Calu3 (cell line): ENCODE measurements around the gene CDC14A. TPM values are rescaled to one million over a fixed set of nuclear protein-coding genes. Genes with fewer than 3 reads are reported as not detected.

ENCODE experiments used
- BruUV-seq: library from RNA; stranded (reverse); fragments of 400-500 nt; replicated peaks from 2 replicates; lab custom pipeline; 2021; lab: Mats Ljungman, UMichigan
- CTCF ChIA-PET: fragments of 300-600 bp; sonication (Branson Sonifier 250); formaldehyde crosslinking; loops from one replicate; lab custom pipeline; 2022; ENCODE audit warnings: antibody characterized with exemption; lab: Charles Lee
- DNase-seq: peaks from one replicate; pipeline ENCODE4 v3.0.0; 2022
- H3K27ac Mint-ChIP-seq: one replicate; pipeline ENCODE4 v1.8.0; 2022; ENCODE audit warnings: mixed read lengths; ENCODE audit not compliant: unreplicated experiment
- H3K27me3 Mint-ChIP-seq: one replicate; pipeline ENCODE4 v1.8.0; 2022; ENCODE audit warnings: mixed read lengths; ENCODE audit not compliant: unreplicated experiment
- H3K36me3 Mint-ChIP-seq: one replicate; pipeline ENCODE4 v1.8.0; 2022; ENCODE audit warnings: mild to moderate bottlenecking, moderate library complexity, mixed read lengths; ENCODE audit not compliant: insufficient read depth, unreplicated experiment
- H3K4me1 Mint-ChIP-seq: one replicate; pipeline ENCODE4 v1.8.0; 2022; ENCODE audit warnings: mild to moderate bottlenecking, low read depth, mixed read lengths; ENCODE audit not compliant: unreplicated experiment
- H3K4me3 Mint-ChIP-seq: one replicate; pipeline ENCODE4 v1.8.0; 2022; ENCODE audit warnings: mild to moderate bottlenecking, low read depth, moderate library complexity, mixed read lengths; ENCODE audit not compliant: unreplicated experiment
- H3K9me3 Mint-ChIP-seq: one replicate; pipeline ENCODE4 v1.8.0; 2022; ENCODE audit warnings: low read depth, mixed read lengths; ENCODE audit not compliant: unreplicated experiment
- intact Hi-C: fragments of 100-400 bp; cut with micrococcal nuclease; formaldehyde crosslinking; loops from one replicate; pipeline ENCODE4 v1.10.0; 2022; ENCODE audit not compliant: unreplicated experiment
- total RNA-seq: library from RNA; stranded (reverse); gene quantifications from 2 replicates; pipeline ENCODE4 v1.2.3, GENCODE V29; 2022
- TF ChIP-seq, protein P1 (sequence below): fragments of 200-600 bp; IDR thresholded peaks from one replicate; pipeline ENCODE4 v1.8.0; 2022; ENCODE audit warnings: antibody characterized with exemption; ENCODE audit not compliant: unreplicated experiment

CDC14A gene
- total RNA-seq, 1 experiment from 2014 or later, result 8.5 TPM

DNA sequence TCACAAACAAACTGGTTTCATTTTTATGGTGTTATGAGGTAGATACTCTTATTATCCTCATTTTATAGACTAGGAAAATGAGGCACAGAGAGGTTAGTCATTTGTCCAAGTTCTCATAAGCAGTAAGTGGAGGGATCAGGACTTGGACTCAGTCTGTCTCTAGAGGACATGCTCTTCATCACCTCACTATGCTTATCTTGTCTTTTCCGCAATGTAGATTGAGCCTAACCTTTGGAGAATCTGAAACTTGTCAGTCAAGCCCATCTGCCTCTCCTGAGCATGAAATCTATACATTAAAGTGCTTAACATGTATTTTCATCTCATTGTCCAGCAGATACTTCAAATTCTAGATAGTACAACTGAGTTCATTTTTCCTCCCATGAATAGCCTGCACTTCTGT, 11.8 kb upstream of the CDC14A start:
- Mint-ChIP-seq H3K4me3 (no peak overlapping the region), H3K27me3 (no peaks in the 10 kb centered on the region), H3K9me3 (no peaks in the 10 kb centered on the region), H3K27ac (no peak overlapping the region), H3K4me1 (peaks cover 9% of the 10 kb centered on the region), H3K36me3 (no peaks in the 10 kb centered on the region)
- TF ChIP-seq, protein P1, sequence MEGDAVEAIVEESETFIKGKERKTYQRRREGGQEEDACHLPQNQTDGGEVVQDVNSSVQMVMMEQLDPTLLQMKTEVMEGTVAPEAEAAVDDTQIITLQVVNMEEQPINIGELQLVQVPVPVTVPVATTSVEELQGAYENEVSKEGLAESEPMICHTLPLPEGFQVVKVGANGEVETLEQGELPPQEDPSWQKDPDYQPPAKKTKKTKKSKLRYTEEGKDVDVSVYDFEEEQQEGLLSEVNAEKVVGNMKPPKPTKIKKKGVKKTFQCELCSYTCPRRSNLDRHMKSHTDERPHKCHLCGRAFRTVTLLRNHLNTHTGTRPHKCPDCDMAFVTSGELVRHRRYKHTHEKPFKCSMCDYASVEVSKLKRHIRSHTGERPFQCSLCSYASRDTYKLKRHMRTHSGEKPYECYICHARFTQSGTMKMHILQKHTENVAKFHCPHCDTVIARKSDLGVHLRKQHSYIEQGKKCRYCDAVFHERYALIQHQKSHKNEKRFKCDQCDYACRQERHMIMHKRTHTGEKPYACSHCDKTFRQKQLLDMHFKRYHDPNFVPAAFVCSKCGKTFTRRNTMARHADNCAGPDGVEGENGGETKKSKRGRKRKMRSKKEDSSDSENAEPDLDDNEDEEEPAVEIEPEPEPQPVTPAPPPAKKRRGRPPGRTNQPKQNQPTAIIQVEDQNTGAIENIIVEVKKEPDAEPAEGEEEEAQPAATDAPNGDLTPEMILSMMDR, result no peak
- no TSS peak for BruUV-seq
- intact Hi-C loops, result no loop called here
- no peak for DNase-seq
- CTCF ChIA-PET, result no interaction called here

DNA sequence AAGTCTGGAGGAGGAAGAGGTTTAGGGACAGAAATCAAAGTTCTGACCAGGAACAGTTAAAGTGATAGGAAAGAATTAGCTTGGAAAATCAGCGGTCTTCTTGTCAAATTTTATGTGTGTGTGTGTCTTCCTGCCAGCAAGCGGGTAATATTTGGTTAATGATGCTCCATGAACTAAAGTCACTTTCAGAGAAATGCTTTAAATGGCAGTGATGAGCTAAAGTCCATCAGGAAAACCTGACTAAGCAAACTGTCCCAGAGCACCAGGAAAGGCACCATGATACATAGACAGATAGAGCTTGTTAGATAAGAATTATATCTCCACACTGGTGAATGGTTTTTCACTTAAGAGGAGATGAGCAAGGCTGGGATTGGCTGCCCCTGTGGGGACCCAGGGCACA, 10.0 kb upstream of the CDC14A start:
- Mint-ChIP-seq H3K4me3 (no peak overlapping the region), H3K27me3 (no peaks in the 10 kb centered on the region), H3K9me3 (no peaks in the 10 kb centered on the region), H3K36me3 (no peaks in the 10 kb centered on the region), H3K4me1 (peaks cover 9% of the 10 kb centered on the region), H3K27ac (no peak overlapping the region)
- intact Hi-C loops, result no loop called here
- BruUV-seq, result no TSS peak
- TF ChIP-seq, protein P1, result no peak
- no peak for DNase-seq
- CTCF ChIA-PET, result no interaction called here

DNA sequence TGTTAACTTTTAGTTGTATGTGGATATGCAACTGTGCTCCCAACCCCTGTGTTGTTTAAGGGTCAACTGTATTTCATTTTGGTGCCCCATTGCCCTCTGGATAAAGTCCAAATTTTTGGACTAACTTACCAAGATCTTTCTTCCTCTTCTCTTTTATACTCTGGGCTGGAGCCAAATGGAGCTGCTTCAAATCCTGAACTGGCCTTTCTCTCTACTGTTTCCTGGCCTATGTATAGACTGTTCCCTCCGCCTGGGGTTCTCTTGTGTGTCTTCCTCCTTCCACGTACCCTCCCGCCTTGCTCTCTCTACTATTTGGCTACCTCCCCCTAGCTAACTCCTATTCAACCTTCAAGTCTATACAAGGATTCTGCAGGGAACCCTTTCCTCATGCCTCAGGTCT, 8.4 kb upstream of the CDC14A start:
- H3K4me3 Mint-ChIP-seq, result no peak overlapping the region
- H3K27ac Mint-ChIP-seq, result no peak overlapping the region
- TF ChIP-seq, protein P1, result no peak
- no peak for DNase-seq
- H3K4me1 Mint-ChIP-seq, result peaks cover 9% of the 10 kb centered on the region
- H3K36me3 Mint-ChIP-seq, result no peaks in the 10 kb centered on the region
- CTCF ChIA-PET, result no interaction called here
- intact Hi-C loops, result no loop called here
- BruUV-seq, result no TSS peak
- H3K27me3 Mint-ChIP-seq, result no peaks in the 10 kb centered on the region
- H3K9me3 Mint-ChIP-seq, result no peaks in the 10 kb centered on the region

DNA sequence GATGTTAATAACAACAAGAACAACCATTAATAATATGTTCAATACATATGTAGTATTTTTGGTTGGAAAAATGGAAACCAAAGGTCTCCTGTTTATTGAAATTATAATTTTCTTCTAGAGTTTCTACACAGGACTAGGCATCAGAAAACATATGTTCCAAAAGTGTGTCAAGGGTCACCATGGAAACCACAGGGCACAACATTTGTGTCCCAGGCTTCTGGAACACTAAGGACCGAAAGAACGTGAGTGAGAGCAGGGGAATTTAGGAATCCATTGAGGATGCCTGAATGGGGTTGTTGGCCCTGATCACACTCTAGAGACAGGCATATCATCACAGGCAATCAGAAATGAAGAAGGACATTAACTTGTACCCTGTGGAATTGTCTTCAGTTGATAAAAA, 7.5 kb upstream of the CDC14A start:
- Mint-ChIP-seq H3K27ac (no peak overlapping the region), H3K36me3 (no peaks in the 10 kb centered on the region), H3K4me1 (peaks cover 9% of the 10 kb centered on the region), H3K27me3 (no peaks in the 10 kb centered on the region), H3K9me3 (no peaks in the 10 kb centered on the region), H3K4me3 (no peak overlapping the region)
- TF ChIP-seq, protein P1, result no peak
- no peak for DNase-seq
- intact Hi-C loops, result no loop called here
- no TSS peak for BruUV-seq
- CTCF ChIA-PET, result no interaction called here
